HEK293 (cell line): Measurements from ENCODE around the gene KLK13.

Source experiments
- CTCF ChIA-PET: fragments of 350-600 bp; formaldehyde crosslinking; extraction: SDS; loops from one replicate; lab custom pipeline; 2021; ENCODE audit warnings: antibody characterized with exemption; lab: Yijun Ruan, JAX
- POLR2A ChIA-PET: fragments of 300-600 bp; formaldehyde crosslinking; extraction: SDS; loops from one replicate; lab custom pipeline; 2020; ENCODE audit warnings: antibody characterized with exemption, inconsistent platforms; lab: Yijun Ruan, JAX
- H3K27ac ChIP-seq: fragments of 200-500 bp; sonication (Bioruptor generic); 2 replicates; pipeline ENCODE4 v1.5.1; 2014; ENCODE audit warnings: low read depth, low read length, control low read depth, inconsistent platforms; ENCODE audit errors: extremely low read depth
- H3K36me3 ChIP-seq, 2 experiments: fragments of 200-500 bp in 1 of 2; sonication (Bioruptor generic) in 1 of 2; 1 replicate in 1 of 2; 2 replicates in 1 of 2; pipeline ENCODE4 v1.5.1; 2014 to 2017; ENCODE audit warnings: inconsistent platforms in 2 of 2, low read length in 2 of 2; ENCODE audit not compliant: control insufficient read depth in 2 of 2, insufficient read depth in 1 of 2
- H3K4me1 ChIP-seq: fragments of 200-500 bp; sonication (Bioruptor generic); 2 replicates; pipeline ENCODE4 v1.5.1; 2014; ENCODE audit warnings: mild to moderate bottlenecking, low read length, inconsistent platforms; ENCODE audit not compliant: control insufficient read depth, insufficient read depth
- H3K4me3 ChIP-seq: 2 replicates; pipeline ENCODE4 v1.5.1; 2011; ENCODE audit warnings: low read depth, mild to moderate bottlenecking, control low read depth, low read length, moderate library complexity
- H3K9me3 ChIP-seq: fragments of 200-500 bp; sonication (Bioruptor generic); 2 replicates; pipeline ENCODE4 v1.5.1; 2014; ENCODE audit warnings: low read depth, low read length, inconsistent platforms; ENCODE audit not compliant: control insufficient read depth, insufficient read depth
- KLF9 ChIP-seq: fragments of 450-650 bp; formaldehyde crosslinking; IDR thresholded peaks from 2 replicates; pipeline ENCODE4 v1.5.1; 2016; ENCODE audit warnings: missing biosample characterization, missing genetic modification characterization, low read depth
- MEIS1 ChIP-seq: sonication (generic); formaldehyde crosslinking; IDR thresholded peaks from 2 replicates; pipeline ENCODE4 v1.8.1; 2022; ENCODE audit warnings: missing genetic modification reagents, mild to moderate bottlenecking, borderline replicate concordance
- SALL2 ChIP-seq: fragments of 450-650 bp; formaldehyde crosslinking; IDR thresholded peaks from 2 replicates; pipeline ENCODE4 v1.5.0; 2017; ENCODE audit warnings: missing biosample characterization, mild to moderate bottlenecking, missing genetic modification characterization, borderline replicate concordance
- ZBTB1 ChIP-seq: fragments of 450-650 bp; formaldehyde crosslinking; IDR thresholded peaks from 2 replicates; pipeline ENCODE4 v1.5.1; 2016; ENCODE audit warnings: missing biosample characterization, missing genetic modification characterization
- ZBTB20 ChIP-seq: fragments of 450-650 bp; formaldehyde crosslinking; IDR thresholded peaks from 2 replicates; pipeline ENCODE4 v1.5.1; 2016; ENCODE audit warnings: missing biosample characterization, missing genetic modification characterization
- ZEB2 ChIP-seq: fragments of 450-650 bp; formaldehyde crosslinking; IDR thresholded peaks from 2 replicates; pipeline ENCODE4 v1.5.1; 2016; ENCODE audit warnings: missing biosample characterization, missing genetic modification characterization
- ZNF140 ChIP-seq: fragments of 450-650 bp; formaldehyde crosslinking; IDR thresholded peaks from 2 replicates; pipeline ENCODE4 v1.5.1; 2016; ENCODE audit warnings: missing biosample characterization, missing genetic modification characterization
- ZNF146 ChIP-seq: fragments of 450-650 bp; formaldehyde crosslinking; IDR thresholded peaks from 2 replicates; pipeline ENCODE4 v1.5.1; 2016; ENCODE audit warnings: missing biosample characterization, missing genetic modification characterization
- ZNF155 ChIP-seq: fragments of 450-650 bp; formaldehyde crosslinking; IDR thresholded peaks from 2 replicates; pipeline ENCODE4 v1.5.1; 2016; ENCODE audit warnings: missing biosample characterization, missing genetic modification characterization
- ZNF16 ChIP-seq: fragments of 450-650 bp; formaldehyde crosslinking; IDR thresholded peaks from 2 replicates; pipeline ENCODE4 v1.5.1; 2016; ENCODE audit warnings: low read depth, missing biosample characterization, missing genetic modification characterization
- ZNF18 ChIP-seq: fragments of 450-650 bp; formaldehyde crosslinking; IDR thresholded peaks from 2 replicates; pipeline ENCODE4 v1.5.1; 2016; ENCODE audit warnings: missing biosample characterization, missing genetic modification characterization
- ZNF350 ChIP-seq: fragments of 450-650 bp; formaldehyde crosslinking; IDR thresholded peaks from 2 replicates; pipeline ENCODE4 v1.5.0; 2017; ENCODE audit warnings: missing biosample characterization, mild to moderate bottlenecking, missing genetic modification characterization
- ZNF394 ChIP-seq: fragments of 450-650 bp; formaldehyde crosslinking; IDR thresholded peaks from 2 replicates; pipeline ENCODE4 v1.5.1; 2016; ENCODE audit warnings: missing biosample characterization, missing genetic modification characterization, mild to moderate bottlenecking, moderate library complexity, borderline replicate concordance
- ZNF423 ChIP-seq: fragments of 450-650 bp; formaldehyde crosslinking; IDR thresholded peaks from 2 replicates; pipeline ENCODE4 v1.5.1; 2016; ENCODE audit warnings: missing biosample characterization, missing genetic modification characterization
- ZNF488 ChIP-seq: fragments of 450-650 bp; formaldehyde crosslinking; IDR thresholded peaks from 2 replicates; pipeline ENCODE4 v1.5.1; 2016; ENCODE audit warnings: missing biosample characterization, missing genetic modification characterization
- ZNF549 ChIP-seq: fragments of 450-650 bp; IDR thresholded peaks from 2 replicates; pipeline ENCODE4 v1.5.1; 2018; ENCODE audit warnings: missing biosample characterization, missing genetic modification characterization, mild to moderate bottlenecking, inconsistent platforms, moderate library complexity
- ZNF645 ChIP-seq: fragments of 450-650 bp; formaldehyde crosslinking; IDR thresholded peaks from 2 replicates; pipeline ENCODE4; 2016; ENCODE audit warnings: missing biosample characterization, missing genetic modification characterization
- ZNF747 ChIP-seq: fragments of 450-650 bp; formaldehyde crosslinking; IDR thresholded peaks from 2 replicates; pipeline ENCODE4 v1.5.1; 2016; ENCODE audit warnings: missing biosample characterization, missing genetic modification characterization
- ZNF768 ChIP-seq: fragments of 450-650 bp; formaldehyde crosslinking; IDR thresholded peaks from 2 replicates; pipeline ENCODE4 v1.5.1; 2018; ENCODE audit warnings: missing biosample characterization, mild to moderate bottlenecking, missing genetic modification characterization
- TF ChIP-seq, protein P1 (sequence below): fragments of 450-650 bp; formaldehyde crosslinking; IDR thresholded peaks from 2 replicates; pipeline ENCODE4 v1.5.1; 2016; ENCODE audit warnings: missing biosample characterization, missing genetic modification characterization
- TF ChIP-seq, protein P2 (sequence below): fragments of 450-650 bp; formaldehyde crosslinking; IDR thresholded peaks from 2 replicates; pipeline ENCODE4 v1.5.1; 2016; ENCODE audit warnings: missing biosample characterization, missing genetic modification characterization

Gene KLK13

DNA sequence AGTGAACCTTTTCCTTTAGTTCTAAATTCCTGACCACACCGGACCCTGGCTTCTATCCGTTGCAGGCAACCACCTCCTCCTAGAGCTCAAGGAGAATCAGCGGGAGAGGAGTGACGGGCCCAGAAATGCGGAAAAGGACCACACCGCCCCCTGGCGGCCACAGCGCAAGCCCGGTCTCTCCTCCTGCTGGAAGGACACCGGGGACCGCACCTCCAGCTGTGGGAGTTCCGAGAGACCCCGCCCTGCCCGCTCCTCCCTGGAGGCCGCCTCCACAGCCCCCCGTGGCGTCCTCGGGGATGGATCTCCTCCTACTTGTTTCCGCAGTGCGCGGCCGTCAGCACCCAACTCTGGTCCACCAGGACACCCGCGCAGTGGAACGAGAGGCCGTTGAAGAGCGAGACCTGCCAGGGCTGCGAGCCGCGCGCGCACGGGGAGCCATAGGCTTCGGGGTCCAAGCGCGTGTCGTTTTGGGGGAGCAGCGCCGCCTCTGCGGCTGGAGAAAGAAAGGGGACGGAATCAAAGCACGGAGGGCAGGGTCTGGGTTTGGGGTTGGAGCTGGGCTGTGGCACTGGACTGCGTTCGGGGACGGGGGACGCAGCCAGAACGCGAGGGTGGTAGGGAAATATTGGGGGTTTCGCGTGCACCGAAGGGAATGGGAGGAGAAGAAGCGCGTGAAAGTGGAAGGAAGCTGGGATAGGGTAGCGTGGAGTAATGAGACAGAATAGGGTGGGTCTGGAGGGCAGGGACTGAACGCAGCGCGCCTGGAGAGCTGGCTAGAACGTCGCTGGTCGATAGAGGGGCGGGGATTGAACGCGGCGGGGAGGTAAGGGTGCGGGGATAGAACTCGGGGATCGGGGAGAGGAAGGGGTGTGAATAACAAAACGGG, 47.9 kb downstream of the KLK13 start (continued):
- no peak for TF ChIP-seq ZNF18 (tag by site-specific recombination)
- no peak for TF ChIP-seq ZNF645 (tag by site-specific recombination)
- TF ChIP-seq ZNF140, result no peak
- TF ChIP-seq ZBTB20 (tag by site-specific recombination), result peak; percentile 70
- no peak for TF ChIP-seq ZNF488 (tag by site-specific recombination)
- no peak for TF ChIP-seq MEIS1
- TF ChIP-seq ZNF146 (tag by site-specific recombination), result no peak
- peak; percentile 91 for TF ChIP-seq ZNF423 (tag by site-specific recombination)
- no peak for TF ChIP-seq SALL2 (tag by site-specific recombination)
- TF ChIP-seq ZNF350 (tag by site-specific recombination), result no peak
- TF ChIP-seq, protein P1, sequence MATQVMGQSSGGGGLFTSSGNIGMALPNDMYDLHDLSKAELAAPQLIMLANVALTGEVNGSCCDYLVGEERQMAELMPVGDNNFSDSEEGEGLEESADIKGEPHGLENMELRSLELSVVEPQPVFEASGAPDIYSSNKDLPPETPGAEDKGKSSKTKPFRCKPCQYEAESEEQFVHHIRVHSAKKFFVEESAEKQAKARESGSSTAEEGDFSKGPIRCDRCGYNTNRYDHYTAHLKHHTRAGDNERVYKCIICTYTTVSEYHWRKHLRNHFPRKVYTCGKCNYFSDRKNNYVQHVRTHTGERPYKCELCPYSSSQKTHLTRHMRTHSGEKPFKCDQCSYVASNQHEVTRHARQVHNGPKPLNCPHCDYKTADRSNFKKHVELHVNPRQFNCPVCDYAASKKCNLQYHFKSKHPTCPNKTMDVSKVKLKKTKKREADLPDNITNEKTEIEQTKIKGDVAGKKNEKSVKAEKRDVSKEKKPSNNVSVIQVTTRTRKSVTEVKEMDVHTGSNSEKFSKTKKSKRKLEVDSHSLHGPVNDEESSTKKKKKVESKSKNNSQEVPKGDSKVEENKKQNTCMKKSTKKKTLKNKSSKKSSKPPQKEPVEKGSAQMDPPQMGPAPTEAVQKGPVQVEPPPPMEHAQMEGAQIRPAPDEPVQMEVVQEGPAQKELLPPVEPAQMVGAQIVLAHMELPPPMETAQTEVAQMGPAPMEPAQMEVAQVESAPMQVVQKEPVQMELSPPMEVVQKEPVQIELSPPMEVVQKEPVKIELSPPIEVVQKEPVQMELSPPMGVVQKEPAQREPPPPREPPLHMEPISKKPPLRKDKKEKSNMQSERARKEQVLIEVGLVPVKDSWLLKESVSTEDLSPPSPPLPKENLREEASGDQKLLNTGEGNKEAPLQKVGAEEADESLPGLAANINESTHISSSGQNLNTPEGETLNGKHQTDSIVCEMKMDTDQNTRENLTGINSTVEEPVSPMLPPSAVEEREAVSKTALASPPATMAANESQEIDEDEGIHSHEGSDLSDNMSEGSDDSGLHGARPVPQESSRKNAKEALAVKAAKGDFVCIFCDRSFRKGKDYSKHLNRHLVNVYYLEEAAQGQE, result no peak

- Histone ChIP-seq H3K36me3 (no peaks in the 10 kb centered on the region), H3K27ac (no peak overlapping the region), H3K9me3 (no peaks in the 10 kb centered on the region), H3K4me3 (no peak overlapping the region), H3K4me1 (no peaks in the 10 kb centered on the region; the same call in 1 of the 2 replicates)
- ChIA-PET POLR2A (no interaction called here), CTCF (interaction anchor here (0.6 to 8.5 kb wide), 13 partner anchors 9 to 498 kb away, joined by 3 to 177 read pairs (median 6); partner anchors contain the start of gene KLK11)
- TF ChIP-seq ZNF549 (tag by site-specific recombination) (no peak), ZNF16 (tag by site-specific recombination) (no peak), ZNF768 (tag by site-specific recombination) (no peak), ZEB2 (no peak), ZNF747 (tag by site-specific recombination) (no peak), ZNF140 (no peak), ZBTB1 (tag by site-specific recombination) (no peak), ZNF155 (tag by site-specific recombination) (no peak), ZNF488 (tag by site-specific recombination) (no peak), KLF9 (tag by site-specific recombination) (no peak), ZNF394 (tag by site-specific recombination) (no peak)
- TF ChIP-seq, protein P2, sequence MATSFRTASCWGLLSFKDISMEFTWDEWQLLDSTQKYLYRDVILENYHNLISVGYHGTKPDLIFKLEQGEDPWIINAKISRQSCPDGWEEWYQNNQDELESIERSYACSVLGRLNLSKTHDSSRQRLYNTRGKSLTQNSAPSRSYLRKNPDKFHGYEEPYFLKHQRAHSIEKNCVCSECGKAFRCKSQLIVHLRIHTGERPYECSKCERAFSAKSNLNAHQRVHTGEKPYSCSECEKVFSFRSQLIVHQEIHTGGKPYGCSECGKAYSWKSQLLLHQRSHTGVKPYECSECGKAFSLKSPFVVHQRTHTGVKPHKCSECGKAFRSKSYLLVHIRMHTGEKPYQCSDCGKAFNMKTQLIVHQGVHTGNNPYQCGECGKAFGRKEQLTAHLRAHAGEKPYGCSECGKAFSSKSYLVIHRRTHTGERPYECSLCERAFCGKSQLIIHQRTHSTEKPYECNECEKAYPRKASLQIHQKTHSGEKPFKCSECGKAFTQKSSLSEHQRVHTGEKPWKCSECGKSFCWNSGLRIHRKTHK (tag by site-specific recombination), result no peak
- TF ChIP-seq, all 188 proteins: peak for 0
These were observed 49.1 kb downstream of the KLK13 start for GRCh38 chr19:51015691-51016267.
